Measurements from ENCODE around the gene MYBPC2. TPM values are rescaled to one million over a fixed set of nuclear protein-coding genes. Genes with fewer than 3 reads are reported as not detected.

MYBPC2 gene
- total RNA-seq, 4 donors from 2014 or later = not detected

- TF ChIP-seq EP300 (IDR thresholded peaks at IDR 0.05) (no peak), CTCF (IDR thresholded peaks at IDR 0.05) (no peak), POLR2A (IDR thresholded peaks at IDR 0.05) (no peak), POLR2AphosphoS5 (IDR thresholded peaks at IDR 0.05) (no peak)
- H3K27ac ChIP-seq = no peak overlapping the region
- WGBS, 2 donors (ENCODE audit: low coverage in 1 of 2) = 33 to 57% methylated on average over 2 to 6 of the region's 25 CpGs
Measured at GRCh38 chr19:50501568-50502475, 69.1 kb downstream of the MYBPC2 start.

DNA sequence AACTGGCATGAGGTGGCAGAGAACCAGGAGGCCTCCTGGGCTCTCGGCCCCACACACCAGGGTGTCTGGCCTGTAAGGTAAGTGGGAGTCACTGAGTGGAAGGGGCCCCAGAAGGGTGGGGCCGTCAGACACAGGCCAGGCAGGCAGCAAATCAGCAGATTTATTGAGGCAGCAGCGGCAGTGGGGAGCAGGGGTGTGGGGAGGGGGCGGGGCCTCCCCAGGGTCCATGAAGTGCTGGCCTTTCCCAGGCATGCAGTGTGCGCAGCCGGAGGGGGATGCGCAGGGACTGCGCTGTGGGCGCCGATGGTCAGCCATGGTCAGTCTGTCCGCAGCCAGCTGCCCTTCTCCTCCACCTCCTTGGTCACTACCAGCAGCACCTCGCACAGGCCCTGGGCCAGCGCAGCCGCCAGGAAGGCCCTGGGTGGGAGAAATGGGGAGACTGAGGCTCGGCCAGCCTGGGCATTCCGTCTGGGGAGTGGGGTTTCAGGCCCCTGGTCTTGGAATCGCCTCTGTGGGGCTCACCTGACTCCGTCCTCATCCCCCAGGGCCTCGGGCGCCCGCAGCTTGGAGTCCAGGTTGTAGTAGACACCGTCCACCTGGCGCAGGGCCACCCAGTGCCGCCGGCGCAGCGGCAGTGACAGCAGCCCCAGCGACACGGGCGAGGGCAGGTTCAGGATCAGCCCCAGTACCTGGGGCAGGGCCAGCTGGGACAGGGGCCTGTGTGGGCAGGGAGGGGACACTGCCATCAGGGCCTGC is 73.3 kb downstream of the MYBPC2 start:
- Histone ChIP-seq H3K36me3 (peaks cover 0 to 16% of the 10 kb centered on the region in 2 donors), H3K27me3 (no peaks in the 10 kb centered on the region), H3K4me3 (no peak overlapping the region), H3K27ac (no peak overlapping the region), H3K4me1 (peaks cover 3 to 28% (median 6%) of the 10 kb centered on the region in 3 donors), H3K9me3 (no peaks in the 10 kb centered on the region)
- no peak for TF ChIP-seq POLR2A (IDR thresholded peaks at IDR 0.05)
- no peak for TF ChIP-seq CTCF (IDR thresholded peaks at IDR 0.05)
- no peak for TF ChIP-seq EP300 (IDR thresholded peaks at IDR 0.05)
- TF ChIP-seq POLR2AphosphoS5 (IDR thresholded peaks at IDR 0.05) = no peak
- no peak for ATAC-seq
- WGBS, 2 donors (ENCODE audit: low coverage in 1 of 2) = no CpG with 5 or more reads among the region's 30 CpGs

More at GRCh38 chr19:50501568-50502475, 69.1 kb downstream of the MYBPC2 start:
- ATAC-seq = no peak
- Histone ChIP-seq H3K9me3 (no peaks in the 10 kb centered on the region), H3K27me3 (no peaks in the 10 kb centered on the region), H3K36me3 (peaks cover 0 to 13% of the 10 kb centered on the region in 2 donors), H3K4me3 (no peak overlapping the region), H3K4me1 (peaks cover 0 to 20% (median 0%) of the 10 kb centered on the region in 3 donors)

GRCh38 chr19:50506700-50507099 is 74.0 kb downstream of the MYBPC2 start:
- no peaks in the 10 kb centered on the region for H3K27me3 ChIP-seq
- TF ChIP-seq POLR2AphosphoS5 (IDR thresholded peaks at IDR 0.05) = no peak
- TF ChIP-seq EP300 (IDR thresholded peaks at IDR 0.05) = no peak
- H3K4me1 ChIP-seq = peaks cover 3 to 25% (median 6%) of the 10 kb centered on the region in 3 donors
- no peak overlapping the region for H3K4me3 ChIP-seq
- 90 to 96% methylated on average over 4 to 8 of the region's 10 CpGs for WGBS, 2 donors (ENCODE audit: low coverage in 1 of 2)
- no peak for ATAC-seq
- peaks cover 0 to 16% of the 10 kb centered on the region in 2 donors for H3K36me3 ChIP-seq
- no peak overlapping the region for H3K27ac ChIP-seq
- H3K9me3 ChIP-seq = no peaks in the 10 kb centered on the region

- TF ChIP-seq CTCF (IDR thresholded peaks at IDR 0.05) (no peak), POLR2AphosphoS5 (IDR thresholded peaks at IDR 0.05) (no peak), POLR2A (IDR thresholded peaks at IDR 0.05) (no peak), EP300 (IDR thresholded peaks at IDR 0.05) (no peak)
- H3K4me1 ChIP-seq = peaks cover 3 to 26% (median 6%) of the 10 kb centered on the region in 3 donors
- H3K36me3 ChIP-seq = peaks cover 0 to 16% of the 10 kb centered on the region in 2 donors
- H3K27ac ChIP-seq = no peak overlapping the region
- no peaks in the 10 kb centered on the region for H3K27me3 ChIP-seq
- ATAC-seq = no peak
- no peak overlapping the region for H3K4me3 ChIP-seq
- H3K9me3 ChIP-seq = no peaks in the 10 kb centered on the region
- 86 to 100% methylated on average over 1 of the region's 8 CpGs for WGBS, 2 donors (ENCODE audit: low coverage in 1 of 2)
Measured at GRCh38 chr19:50507376-50507775, 74.7 kb downstream of the MYBPC2 start.

GRCh38 chr19:50508843-50509190 is 76.1 kb downstream of the MYBPC2 start:
- 68 to 73% methylated on average over 3 of the region's 3 CpGs for WGBS, 2 donors (ENCODE audit: low coverage in 1 of 2)
- Histone ChIP-seq H3K27me3 (no peaks in the 10 kb centered on the region), H3K4me3 (no peak overlapping the region), H3K9me3 (no peaks in the 10 kb centered on the region), H3K27ac (no peak overlapping the region), H3K4me1 (peaks cover 3 to 26% (median 6%) of the 10 kb centered on the region in 3 donors), H3K36me3 (peaks cover 0 to 16% of the 10 kb centered on the region in 2 donors)
- no peak for ATAC-seq
- no peak for TF ChIP-seq CTCF (IDR thresholded peaks at IDR 0.05)
- no peak for TF ChIP-seq POLR2A (IDR thresholded peaks at IDR 0.05)
- TF ChIP-seq POLR2AphosphoS5 (IDR thresholded peaks at IDR 0.05) = no peak
- no peak for TF ChIP-seq EP300 (IDR thresholded peaks at IDR 0.05)

Measured in gastroesophageal sphincter (tissue), 4 donors.